GM10266 (cell line): Measurements from ENCODE around the gene STX11.
"Not testable (repeated sequence)": the region's sequence is repeated elsewhere in the genome, so short reads cannot be mapped to it uniquely, and the experiment has no call there.

Experiments used
- DNase-seq: peaks from one replicate; pipeline ENCODE4 v3.0.0; 2012; ENCODE audit errors: extremely low spot score
- TF ChIP-seq, protein P1 (sequence below): IDR thresholded peaks from 2 replicates; pipeline ENCODE4 v1.5.1; 2012; ENCODE audit warnings: mild to moderate bottlenecking, low read depth; ENCODE audit not compliant: control insufficient read depth, insufficient read depth; ENCODE audit errors: missing control alignments

STX11 gene

DNA sequence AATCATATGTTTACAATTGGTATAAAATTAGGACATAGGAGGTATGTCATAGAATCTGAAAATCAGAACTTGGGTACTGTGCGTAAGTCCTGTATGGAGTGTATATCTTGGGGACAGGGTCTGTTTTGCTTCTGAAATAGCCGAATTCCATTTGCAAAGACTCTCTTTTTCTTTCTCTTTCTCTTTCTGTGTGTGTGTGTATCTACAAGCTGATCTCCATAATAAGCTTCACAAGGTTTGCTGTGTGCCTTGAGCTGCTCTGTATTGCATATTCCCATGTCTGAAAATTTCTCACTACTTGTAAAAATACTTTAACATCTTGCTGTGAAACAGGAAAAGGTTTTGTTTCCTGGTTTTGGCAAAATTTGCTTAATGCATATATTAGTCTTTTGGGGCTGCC lies 29.5 kb downstream of the STX11 start:
- no peak for DNase-seq
- TF ChIP-seq, protein P1, sequence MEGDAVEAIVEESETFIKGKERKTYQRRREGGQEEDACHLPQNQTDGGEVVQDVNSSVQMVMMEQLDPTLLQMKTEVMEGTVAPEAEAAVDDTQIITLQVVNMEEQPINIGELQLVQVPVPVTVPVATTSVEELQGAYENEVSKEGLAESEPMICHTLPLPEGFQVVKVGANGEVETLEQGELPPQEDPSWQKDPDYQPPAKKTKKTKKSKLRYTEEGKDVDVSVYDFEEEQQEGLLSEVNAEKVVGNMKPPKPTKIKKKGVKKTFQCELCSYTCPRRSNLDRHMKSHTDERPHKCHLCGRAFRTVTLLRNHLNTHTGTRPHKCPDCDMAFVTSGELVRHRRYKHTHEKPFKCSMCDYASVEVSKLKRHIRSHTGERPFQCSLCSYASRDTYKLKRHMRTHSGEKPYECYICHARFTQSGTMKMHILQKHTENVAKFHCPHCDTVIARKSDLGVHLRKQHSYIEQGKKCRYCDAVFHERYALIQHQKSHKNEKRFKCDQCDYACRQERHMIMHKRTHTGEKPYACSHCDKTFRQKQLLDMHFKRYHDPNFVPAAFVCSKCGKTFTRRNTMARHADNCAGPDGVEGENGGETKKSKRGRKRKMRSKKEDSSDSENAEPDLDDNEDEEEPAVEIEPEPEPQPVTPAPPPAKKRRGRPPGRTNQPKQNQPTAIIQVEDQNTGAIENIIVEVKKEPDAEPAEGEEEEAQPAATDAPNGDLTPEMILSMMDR: no peak

DNA sequence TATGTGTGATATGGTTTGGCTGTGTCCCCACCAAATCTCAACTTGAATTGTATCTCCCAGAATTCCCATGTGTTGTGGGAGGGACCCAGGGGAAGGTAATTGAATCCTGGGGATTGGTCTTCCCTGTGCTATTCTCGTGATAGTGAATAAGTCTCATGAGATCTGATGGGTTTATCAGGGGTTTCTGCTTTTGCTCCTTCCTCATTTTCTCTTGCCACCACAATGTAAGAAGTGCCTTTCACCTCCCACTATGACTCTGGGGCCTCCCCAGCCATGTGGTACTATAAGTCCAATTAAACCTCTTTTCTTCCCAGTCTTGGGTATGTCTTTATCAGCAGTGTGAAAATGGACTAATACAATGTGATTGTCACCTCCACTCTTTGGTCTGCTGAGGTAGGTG lies 30.0 kb downstream of the STX11 start:
- not testable (repeated sequence) for DNase-seq

DNA sequence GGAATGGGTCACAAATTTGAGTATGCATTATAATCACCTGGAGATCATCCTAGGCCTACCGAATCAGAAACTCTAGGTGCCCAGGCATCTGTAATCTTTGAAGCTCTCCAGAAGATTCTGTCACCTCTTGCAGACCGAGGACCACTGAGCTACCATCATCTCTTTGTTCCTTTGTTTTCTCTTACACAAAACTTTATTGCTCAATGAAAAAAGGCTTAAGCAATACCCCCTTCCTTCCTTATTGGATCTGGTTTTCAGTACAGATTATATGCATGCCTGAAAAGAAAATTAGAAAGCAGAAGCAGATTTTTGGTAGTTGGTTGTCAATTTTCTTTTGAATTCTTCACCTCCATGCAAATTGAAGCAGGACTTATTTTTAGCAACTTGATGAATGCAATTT lies 31.3 kb downstream of the STX11 start:
- TF ChIP-seq, protein P1: no peak
- no peak for DNase-seq

DNA sequence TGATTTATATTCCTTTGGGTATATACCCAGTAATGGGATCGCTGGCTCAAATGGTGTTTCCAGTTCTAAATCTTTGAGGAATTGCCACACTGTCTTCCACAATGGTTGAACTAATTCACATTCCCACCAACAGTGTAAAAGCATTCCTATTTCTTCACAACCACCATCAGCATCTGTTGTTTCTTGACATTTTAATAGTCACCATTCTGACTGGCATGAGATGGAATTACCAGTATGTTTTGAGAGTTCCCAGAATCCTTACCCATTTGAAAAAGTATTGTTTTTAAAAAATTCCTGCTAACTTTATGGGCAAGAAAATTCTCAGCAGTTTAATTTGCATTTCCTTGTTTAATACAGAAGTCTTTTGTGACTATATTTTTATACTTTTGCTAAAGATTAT lies 33.9 kb downstream of the STX11 start:
- DNase-seq: not testable (repeated sequence)

DNA sequence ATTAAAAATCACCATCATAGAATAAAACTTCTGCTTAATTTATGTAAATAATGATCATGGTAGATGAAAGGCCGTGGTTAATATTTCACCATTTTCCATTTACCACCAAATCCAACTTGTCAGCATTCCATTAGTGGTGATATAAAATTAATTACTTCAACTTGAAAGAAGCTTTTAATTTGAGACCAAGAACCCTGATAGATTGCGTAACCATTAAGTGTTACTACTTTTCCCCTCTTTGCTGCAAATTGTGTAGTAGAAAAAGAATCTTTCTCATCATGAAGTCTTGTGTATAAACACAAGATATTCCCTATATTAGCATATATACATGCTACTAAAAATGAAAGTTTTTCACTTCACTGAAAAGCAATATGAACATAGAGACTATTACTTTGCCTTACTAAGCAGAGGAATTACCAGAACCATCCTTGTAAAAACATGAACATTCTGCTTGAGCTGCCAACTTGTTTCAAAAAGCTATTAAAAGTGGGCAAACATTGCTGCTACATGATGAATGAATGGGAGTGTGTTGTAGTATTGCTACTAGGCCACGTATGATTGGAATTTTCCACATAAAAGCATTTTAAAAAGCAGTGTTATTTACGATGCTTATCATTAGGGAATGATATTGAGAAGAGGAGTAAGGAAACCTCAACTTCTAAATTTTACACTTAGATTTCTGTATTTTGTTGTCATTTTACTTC lies 35.0 kb downstream of the STX11 start:
- no peak for DNase-seq

DNA sequence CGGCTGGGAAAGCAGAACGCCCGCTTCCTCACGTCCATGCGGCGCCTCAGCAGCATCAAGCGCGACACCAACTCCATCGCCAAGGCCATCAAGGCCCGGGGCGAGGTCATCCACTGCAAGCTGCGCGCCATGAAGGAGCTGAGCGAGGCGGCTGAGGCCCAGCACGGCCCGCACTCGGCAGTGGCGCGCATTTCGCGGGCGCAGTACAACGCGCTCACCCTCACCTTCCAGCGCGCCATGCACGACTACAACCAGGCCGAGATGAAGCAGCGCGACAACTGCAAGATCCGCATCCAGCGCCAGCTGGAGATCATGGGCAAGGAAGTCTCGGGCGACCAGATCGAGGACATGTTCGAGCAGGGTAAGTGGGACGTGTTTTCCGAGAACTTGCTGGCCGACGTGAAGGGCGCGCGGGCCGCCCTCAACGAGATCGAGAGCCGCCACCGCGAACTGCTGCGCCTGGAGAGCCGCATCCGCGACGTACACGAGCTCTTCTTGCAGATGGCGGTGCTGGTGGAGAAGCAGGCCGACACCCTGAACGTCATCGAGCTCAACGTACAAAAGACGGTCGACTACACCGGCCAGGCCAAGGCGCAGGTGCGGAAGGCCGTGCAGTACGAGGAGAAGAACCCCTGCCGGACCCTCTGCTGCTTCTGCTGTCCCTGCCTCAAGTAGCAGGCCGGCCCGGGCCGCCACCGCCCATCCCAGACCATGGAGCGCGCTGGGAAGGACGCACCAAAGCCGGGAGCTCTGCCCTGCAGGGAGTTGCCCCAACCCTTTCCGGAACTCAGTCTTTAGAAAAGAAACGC lies 36.7 kb downstream of the STX11 start:
- DNase-seq: no peak
- TF ChIP-seq, protein P1: no peak

More for the DNA sequence above, 35.0 kb downstream of the STX11 start:
- TF ChIP-seq, protein P1: no peak

DNA sequence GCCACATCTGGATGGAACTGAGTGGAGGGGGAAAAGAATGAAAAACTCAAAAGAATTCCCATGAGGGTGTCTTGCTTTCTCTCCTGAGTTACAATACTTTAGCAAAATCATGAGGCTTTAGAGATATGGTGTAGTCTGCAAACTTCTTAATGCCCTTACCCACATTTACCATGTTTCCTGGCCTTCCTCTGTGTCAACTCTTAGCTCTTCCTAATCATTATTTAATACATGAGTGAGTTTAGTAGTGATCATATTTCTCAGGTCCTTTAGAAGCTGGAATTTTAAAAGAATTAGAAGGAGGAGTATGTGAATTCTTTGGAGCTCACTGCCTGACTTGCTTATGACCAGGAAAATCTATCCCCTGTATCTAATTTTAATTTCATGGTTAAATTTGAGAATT lies 39.0 kb downstream of the STX11 start:
- DNase-seq: no peak
- TF ChIP-seq, protein P1: no peak

DNA sequence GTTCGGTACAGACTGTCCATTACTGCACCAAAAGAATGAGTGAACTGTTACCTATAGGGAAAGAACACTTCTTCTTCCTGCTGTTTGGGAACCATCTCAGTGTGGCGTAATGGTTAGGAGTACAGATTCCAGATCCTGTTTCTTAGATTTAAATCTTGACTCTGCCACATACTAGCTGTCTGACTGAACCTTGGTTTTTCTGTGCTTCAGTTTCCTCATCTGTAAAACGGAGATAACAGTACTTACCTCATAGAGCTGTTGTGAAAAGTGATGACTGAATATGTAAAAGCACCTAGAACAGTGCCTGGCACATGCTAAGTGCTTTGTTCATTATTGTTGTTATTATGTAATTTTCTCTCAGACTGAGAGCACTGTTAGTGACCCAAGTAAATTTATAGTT lies 39.8 kb downstream of the STX11 start:
- TF ChIP-seq, protein P1: no peak
- no peak for DNase-seq
